ENCODE results near the gene EGLN2. TPM values are rescaled to one million over a fixed set of nuclear protein-coding genes. Genes with fewer than 3 reads are reported as not detected.

Gene EGLN2
- total RNA-seq, 1 donor from 2014 or later = 99.9 TPM

- Histone ChIP-seq H3K4me3 (ENCODE audit: low read depth, low read length) (no peak overlapping the region), H3K36me3 (ENCODE audit: control insufficient read depth, insufficient read depth, low read length) (no peaks in the 10 kb centered on the region), H3K27me3 (ENCODE audit: control insufficient read depth, insufficient read depth, low read length) (no peaks in the 10 kb centered on the region)
- no peak for TF ChIP-seq CTCF (IDR thresholded peaks at IDR 0.05; ENCODE audit: insufficient read depth, low read length, poor library complexity, severe bottlenecking)
- no peak for DNase-seq (ENCODE audit: low read depth)
These were observed 13.5 kb upstream of the EGLN2 start for GRCh38 chr19:40785526-40785925.

- DNase-seq (ENCODE audit: low read depth) = no peak
- no peak overlapping the region for H3K4me3 ChIP-seq (ENCODE audit: low read depth, low read length)
- H3K27me3 ChIP-seq (ENCODE audit: control insufficient read depth, insufficient read depth, low read length) = no peaks in the 10 kb centered on the region
- TF ChIP-seq CTCF (IDR thresholded peaks at IDR 0.05; ENCODE audit: insufficient read depth, low read length, poor library complexity, severe bottlenecking) = no peak
- no peaks in the 10 kb centered on the region for H3K36me3 ChIP-seq (ENCODE audit: control insufficient read depth, insufficient read depth, low read length)
These were observed 12.6 kb upstream of the EGLN2 start for GRCh38 chr19:40786060-40787037.

- TF ChIP-seq CTCF (IDR thresholded peaks at IDR 0.05; ENCODE audit: insufficient read depth, low read length, poor library complexity, severe bottlenecking) = no peak
- Histone ChIP-seq H3K27me3 (ENCODE audit: control insufficient read depth, insufficient read depth, low read length) (no peaks in the 10 kb centered on the region), H3K4me3 (ENCODE audit: low read depth, low read length) (no peak overlapping the region), H3K36me3 (ENCODE audit: control insufficient read depth, insufficient read depth, low read length) (no peaks in the 10 kb centered on the region)
- no peak for DNase-seq (ENCODE audit: low read depth)
These were observed 7.6 kb upstream of the EGLN2 start for GRCh38 chr19:40791349-40791748.

GRCh38 chr19:40791996-40792395, 7.0 kb upstream of the EGLN2 start:
- no peaks in the 10 kb centered on the region for H3K36me3 ChIP-seq (ENCODE audit: control insufficient read depth, insufficient read depth, low read length)
- H3K27me3 ChIP-seq (ENCODE audit: control insufficient read depth, insufficient read depth, low read length) = no peaks in the 10 kb centered on the region
- no peak for DNase-seq (ENCODE audit: low read depth)
- TF ChIP-seq CTCF (IDR thresholded peaks at IDR 0.05; ENCODE audit: insufficient read depth, low read length, poor library complexity, severe bottlenecking) = no peak
- no peak overlapping the region for H3K4me3 ChIP-seq (ENCODE audit: low read depth, low read length)

GRCh38 chr19:40797166-40797962, 1.6 kb upstream of the EGLN2 start:
- Histone ChIP-seq H3K27me3 (ENCODE audit: control insufficient read depth, insufficient read depth, low read length) (no peaks in the 10 kb centered on the region), H3K4me3 (ENCODE audit: low read depth, low read length) (no peak overlapping the region), H3K36me3 (ENCODE audit: control insufficient read depth, insufficient read depth, low read length) (no peaks in the 10 kb centered on the region)
- no peak for TF ChIP-seq CTCF (IDR thresholded peaks at IDR 0.05; ENCODE audit: insufficient read depth, low read length, poor library complexity, severe bottlenecking)
- DNase-seq (ENCODE audit: low read depth) = no peak
